Stimulated activated CD8-positive, alpha-beta memory T cell treated with anti-CD3 and anti-CD28 coated beads, Interleukin-12 subunit alpha, Interleukin-12 subunit beta, amount 100 ng/mL, for 4 hours (primary cell): ENCODE results near the gene TTLL10.

Experiments used
- DNase-seq: peaks from one replicate; pipeline ENCODE4 v3.0.0-alpha.2; 2020; ENCODE audit warnings: low read depth

The TTLL10 gene

DNA sequence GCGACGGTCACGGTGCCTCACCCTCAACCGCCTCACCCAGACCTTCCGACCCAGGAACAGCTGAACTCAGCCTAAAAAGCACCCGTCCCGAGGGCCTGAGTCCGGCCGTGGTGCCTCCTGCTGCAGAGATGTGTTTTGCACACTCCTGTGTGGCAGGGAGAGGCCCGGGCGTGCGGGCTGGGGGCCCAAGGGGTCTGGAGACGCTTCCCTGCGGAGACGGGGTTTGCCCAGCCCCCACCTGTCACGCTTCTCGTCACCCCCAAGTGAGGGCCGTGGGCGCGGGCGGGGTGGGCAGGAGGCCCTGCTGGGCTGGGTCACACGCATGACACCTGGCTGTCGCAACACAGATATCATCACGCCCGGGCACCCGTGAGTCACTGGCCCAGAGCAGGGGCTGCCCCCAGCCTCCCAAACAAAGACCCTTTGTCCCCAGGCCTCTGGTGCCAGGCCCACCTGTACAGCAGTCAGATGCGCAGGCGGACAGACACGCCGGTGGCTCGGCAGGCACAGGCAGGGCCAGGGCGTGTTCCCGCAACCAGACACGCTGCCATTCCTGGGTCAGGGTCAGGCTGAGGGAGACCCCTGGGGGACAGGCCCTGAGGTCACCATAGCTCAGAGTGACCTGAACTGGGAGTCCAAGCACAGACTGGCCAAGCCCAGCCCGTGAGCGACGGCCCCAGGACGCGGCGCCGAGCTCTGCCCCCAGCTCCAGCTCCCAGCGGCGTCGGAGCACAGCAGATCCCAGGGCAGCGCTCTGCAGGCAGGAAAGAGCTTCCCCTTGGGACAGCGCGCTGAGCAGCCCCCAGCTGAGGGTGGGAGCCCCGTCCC is 64.4 kb downstream of the TTLL10 start:
- DNase-seq = no peak

GRCh38 chr1:1238702-1239178 is 65.1 kb downstream of the TTLL10 start:
- DNase-seq = no peak

DNA sequence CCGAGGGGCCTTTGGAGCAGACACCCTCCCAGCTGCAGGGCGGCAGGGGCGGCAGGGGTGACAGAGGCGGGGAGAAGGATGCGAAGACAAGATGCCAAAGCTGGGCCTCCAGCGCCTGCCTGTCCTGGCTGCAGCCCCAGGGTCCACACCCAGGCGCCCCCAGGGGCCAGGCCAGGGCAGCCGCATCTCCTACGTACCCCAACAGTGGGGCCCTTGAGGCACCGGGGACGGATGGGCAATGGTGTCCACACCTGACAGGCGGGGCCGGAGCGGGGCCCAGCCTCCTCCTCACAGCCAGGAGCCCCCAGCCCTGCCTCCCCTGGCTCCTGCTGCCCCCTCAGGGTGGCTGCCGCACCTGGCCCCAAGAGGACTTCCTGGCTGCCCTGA is 65.5 kb downstream of the TTLL10 start:
- DNase-seq = no peak

- no peak for DNase-seq
Observed at GRCh38 chr1:1239614-1240347, 66.1 kb downstream of the TTLL10 start.

DNA sequence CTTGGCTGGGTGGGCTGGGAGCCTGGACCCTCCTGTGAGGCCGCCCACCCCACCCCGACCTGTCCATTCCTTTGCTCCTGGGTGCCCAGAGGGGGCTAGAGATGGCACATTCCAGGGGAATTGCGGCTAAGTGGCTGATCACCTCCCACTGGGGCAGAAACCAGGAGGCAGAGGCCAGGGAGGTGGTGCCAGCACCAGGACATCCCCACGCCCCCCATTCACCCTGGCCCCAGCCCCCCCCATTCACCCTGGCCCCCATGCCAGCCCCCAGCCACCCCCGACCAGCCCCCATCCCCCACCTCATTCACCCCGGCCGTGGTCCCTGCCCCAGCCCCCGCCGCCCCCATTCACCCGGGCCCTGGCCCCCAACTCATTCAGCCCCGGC is 66.7 kb downstream of the TTLL10 start:
- DNase-seq = no peak

GRCh38 chr1:1240822-1241587 is 67.3 kb downstream of the TTLL10 start:
- DNase-seq = no peak

GRCh38 chr1:1241588-1242219 is 68.0 kb downstream of the TTLL10 start:
- DNase-seq = no peak

- no peak for DNase-seq
Observed at GRCh38 chr1:1242461-1243265, 69.0 kb downstream of the TTLL10 start.

DNA sequence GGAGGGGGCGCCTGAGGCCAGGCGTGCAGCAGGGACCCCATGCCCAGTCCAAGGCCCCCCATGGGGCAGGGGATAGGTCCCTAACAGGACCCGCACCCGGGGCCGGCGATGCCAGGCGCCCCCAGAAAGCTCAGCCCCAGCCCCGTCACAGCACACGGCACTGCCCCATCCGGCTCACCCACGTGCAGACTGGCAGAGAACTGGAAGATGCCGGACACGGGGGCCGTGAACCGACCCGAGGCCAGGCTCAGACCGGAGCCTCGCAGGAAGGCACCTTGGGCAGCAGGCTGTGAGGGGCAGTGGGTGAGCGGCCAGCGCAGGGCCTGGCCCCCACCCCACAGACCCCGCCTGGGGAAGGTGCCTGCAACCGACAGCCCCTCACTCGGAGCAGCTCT is 69.6 kb downstream of the TTLL10 start:
- no peak for DNase-seq

DNA sequence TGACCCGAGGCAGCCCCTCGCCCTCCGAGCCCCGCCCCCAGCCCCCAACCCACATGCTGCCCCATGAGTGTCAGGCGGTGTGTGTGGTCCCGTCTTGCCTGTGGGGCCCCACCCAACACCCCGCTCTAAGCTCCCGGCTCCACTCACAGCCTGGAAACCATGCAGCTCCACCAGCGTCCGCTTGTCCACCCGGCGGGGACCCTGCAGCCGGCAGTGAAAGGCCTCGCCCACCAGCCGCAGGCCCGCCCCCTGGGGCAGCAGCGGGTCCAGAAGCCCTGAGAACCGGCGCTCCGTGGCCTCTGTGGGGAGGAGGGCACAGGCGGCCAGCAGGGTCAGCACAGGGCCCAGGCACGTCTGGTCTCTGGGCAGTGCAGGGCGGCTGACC is 70.1 kb downstream of the TTLL10 start:
- DNase-seq = no peak

DNA sequence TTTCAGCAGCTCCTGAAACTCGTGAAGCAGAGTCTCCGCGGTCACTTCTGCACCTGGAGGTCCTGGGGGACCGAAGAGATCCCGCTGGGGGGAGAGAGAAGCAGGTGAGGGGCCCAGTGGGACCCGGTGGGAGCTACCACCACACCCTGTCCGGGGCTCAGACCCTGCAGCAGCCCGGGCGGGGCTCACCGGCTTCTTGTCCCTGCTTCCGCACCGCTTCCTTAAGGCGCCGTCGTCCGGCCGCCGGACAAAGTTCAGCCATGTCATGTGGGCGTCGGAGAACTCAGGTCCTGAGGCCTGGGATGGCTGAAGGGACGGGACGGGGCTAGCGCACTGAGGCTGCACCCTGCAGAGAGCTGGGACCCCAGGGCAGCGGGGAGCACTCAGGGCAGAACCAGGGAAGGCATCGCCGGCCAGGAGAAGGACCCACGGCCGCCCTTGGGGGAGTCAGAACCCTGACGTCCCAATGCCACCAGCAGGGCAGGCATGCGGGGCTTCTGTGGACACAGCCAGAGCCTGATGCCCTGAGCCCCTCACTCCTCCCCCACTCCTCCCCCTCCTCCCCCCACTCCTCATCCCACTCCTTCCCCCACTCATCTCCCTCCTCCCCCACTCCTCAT is 70.6 kb downstream of the TTLL10 start:
- no peak for DNase-seq

DNA sequence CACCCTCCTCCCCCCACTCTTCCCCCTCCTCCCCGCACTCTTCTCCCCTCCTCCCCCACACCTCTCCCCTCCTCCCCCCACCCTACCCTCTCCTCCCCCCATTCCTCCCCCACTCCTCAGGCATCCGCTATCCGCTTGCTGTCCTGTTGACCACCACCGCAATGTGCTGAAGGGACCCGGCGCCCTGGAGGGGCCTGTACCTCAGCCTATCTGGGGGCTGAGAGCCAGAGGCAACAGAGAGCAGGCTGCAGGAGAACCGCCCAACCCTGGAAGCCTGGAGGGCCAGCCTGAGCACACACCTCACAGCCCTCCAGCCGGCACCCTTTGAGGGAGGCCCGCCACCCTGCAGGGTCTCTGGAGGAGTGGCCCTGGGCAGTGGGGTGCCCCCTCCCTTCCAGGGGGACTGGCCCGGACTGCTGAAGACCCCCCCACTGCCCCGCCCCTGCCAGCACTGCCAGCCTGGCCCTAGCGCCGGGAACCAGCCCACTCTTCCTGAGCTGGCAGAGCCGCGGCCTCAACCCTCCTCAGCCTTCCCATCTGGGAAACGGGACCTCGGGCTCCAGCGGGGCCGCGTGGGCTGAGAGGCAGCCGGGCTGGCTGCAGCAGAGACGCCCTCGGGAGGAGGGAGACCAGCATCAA is 71.6 kb downstream of the TTLL10 start:
- DNase-seq = no peak

- DNase-seq = no peak
Observed at GRCh38 chr1:1245817-1246576, 72.3 kb downstream of the TTLL10 start.

DNA sequence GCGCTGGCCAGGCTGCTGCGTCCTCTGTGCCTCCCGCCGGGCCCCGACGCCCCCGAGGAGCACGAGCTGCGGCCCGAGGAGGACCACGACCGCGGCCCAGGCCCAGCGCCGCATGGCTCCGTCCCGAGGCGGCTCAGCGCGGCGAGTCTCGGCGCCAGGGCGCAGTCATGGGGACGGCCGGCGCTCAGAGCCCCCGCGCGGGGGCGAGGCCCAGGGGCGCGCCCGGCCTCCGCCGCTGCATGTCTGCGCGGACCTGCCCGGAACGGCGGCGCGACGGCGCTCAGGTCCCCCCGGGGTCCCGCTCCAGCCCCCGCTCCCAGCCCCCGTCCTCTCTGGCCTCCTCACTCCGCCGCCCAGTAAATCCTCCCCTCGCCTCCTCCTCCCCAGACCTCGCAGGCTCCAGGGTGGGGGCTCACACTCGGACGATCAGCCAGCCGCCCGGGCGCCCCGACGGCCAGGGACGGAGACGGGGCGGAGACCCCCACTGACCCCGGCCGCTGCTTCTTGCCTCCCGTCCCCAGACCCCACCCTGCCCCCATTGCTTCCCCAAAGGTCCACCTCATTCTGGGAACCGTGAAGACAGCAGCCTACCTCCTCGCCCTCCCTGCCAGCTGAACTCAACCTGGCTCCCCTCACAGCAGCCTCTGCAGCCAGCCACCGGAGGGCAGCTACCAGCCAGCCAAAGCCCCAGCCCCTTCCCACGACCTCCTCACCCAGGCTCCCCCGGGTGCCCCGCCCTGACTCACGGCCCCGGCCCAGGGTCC is 73.1 kb downstream of the TTLL10 start, which contains the start of gene C1QTNF12:
Gene C1QTNF12 (minus strand): TSS at position 146 of the 764 bp plus-strand sequence. CDS start 32 bp downstream, at position 114.
- DNase-seq = no peak

DNA sequence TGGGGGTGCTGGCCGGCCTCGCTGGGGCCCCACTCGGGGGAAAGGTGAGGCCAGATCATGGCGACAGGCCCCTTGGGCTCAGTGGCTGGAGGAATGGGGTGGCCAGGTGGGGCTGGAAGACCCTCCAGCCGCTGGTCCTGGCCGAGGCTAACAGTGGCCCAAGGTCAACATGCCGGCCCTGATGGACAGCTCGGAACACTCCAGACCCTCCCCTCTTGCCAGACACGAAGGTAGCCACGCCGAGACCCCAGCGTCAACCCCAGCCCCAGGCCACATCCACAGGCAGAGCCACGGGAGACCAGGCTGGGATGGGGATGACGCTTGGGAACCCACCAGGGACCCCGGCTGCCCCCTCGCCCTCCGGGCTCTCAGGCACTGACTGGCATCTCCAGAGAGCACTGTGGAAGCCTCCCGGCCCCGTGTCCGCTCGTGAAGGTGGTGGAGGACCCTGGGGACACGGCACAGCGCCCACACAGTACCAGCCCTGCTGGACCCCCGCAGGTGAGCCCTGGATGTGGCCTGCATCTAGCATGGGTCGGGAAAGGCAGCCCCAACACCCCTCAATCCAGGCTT is 73.7 kb downstream of the TTLL10 start:
- no peak for DNase-seq
